ENCODE results near the gene DYNLT1. TPM values are rescaled to one million over a fixed set of nuclear protein-coding genes. Genes with fewer than 3 reads are reported as not detected.
"Not testable (repeated sequence)": the region's sequence is repeated elsewhere in the genome, so short reads cannot be mapped to it uniquely, and the experiment has no call there.

DYNLT1 gene
- total RNA-seq, result 100 to 1,000 TPM; 117 to 157 TPM

GRCh38 chr6:158644231-158645063 is at the start of gene DYNLT1:
TSS of gene DYNLT1 (minus strand) at chr6:158644743. CDS start at chr6:158644708, 35 bp downstream.
- no peaks in the 10 kb centered on the region for H3K9me3 Mint-ChIP-seq
- peak; percentile 95 for DNase-seq (ENCODE audit: low spot score)
- H3K27me3 Mint-ChIP-seq, result no peaks in the 10 kb centered on the region
- ATAC-seq, result peak; percentile 74 to 81
- H3K27ac Mint-ChIP-seq, result peak within 1 kb of the TSS; percentile 93 to 98
- peaks cover 77 to 78% of the 10 kb centered on the region in 2 donors for H3K4me1 Mint-ChIP-seq (ENCODE audit: low read depth in 2 of 2)
- H3K36me3 Mint-ChIP-seq, result peaks cover 35% of the 10 kb centered on the region
- H3K4me3 Mint-ChIP-seq, result peak within 1 kb of the TSS; percentile 98

- Mint-ChIP-seq H3K36me3 (peaks cover 28% of the 10 kb centered on the region), H3K4me1 (ENCODE audit: low read depth in 2 of 2) (peaks cover 56 to 58% of the 10 kb centered on the region in 2 donors), H3K9me3 (no peaks in the 10 kb centered on the region), H3K4me3 (peak overlapping the region; percentile 78), H3K27ac (peak overlapping the region; percentile 87 to 96), H3K27me3 (no peaks in the 10 kb centered on the region)
- no peak for ATAC-seq
- DNase-seq (ENCODE audit: low spot score), result no peak
These were observed 44.3 kb upstream of the DYNLT1 start for GRCh38 chr6:158688860-158689259.

- peaks cover 58 to 68% of the 10 kb centered on the region in 2 donors for H3K4me1 Mint-ChIP-seq (ENCODE audit: low read depth in 2 of 2)
- H3K36me3 Mint-ChIP-seq, result peaks cover 38% of the 10 kb centered on the region
These were observed 43.0 kb upstream of the DYNLT1 start for GRCh38 chr6:158687506-158687905.

GRCh38 chr6:158686791-158687381 is 42.3 kb upstream of the DYNLT1 start:
- ATAC-seq, result peak; percentile 91 to 95
- peaks cover 58 to 68% of the 10 kb centered on the region in 2 donors for H3K4me1 Mint-ChIP-seq (ENCODE audit: low read depth in 2 of 2)
- H3K27ac Mint-ChIP-seq, result peak overlapping the region; percentile 87 to 96
- H3K36me3 Mint-ChIP-seq, result peaks cover 38% of the 10 kb centered on the region
- peak overlapping the region; percentile 78 for H3K4me3 Mint-ChIP-seq
- DNase-seq (ENCODE audit: low spot score), result peak; percentile 70
- no peaks in the 10 kb centered on the region for H3K27me3 Mint-ChIP-seq
- H3K9me3 Mint-ChIP-seq, result no peaks in the 10 kb centered on the region

More at GRCh38 chr6:158687506-158687905, 43.0 kb upstream of the DYNLT1 start:
- ATAC-seq, result no peak
- Mint-ChIP-seq H3K4me3 (peak overlapping the region; percentile 78), H3K27ac (peak overlapping the region; percentile 87 to 96), H3K27me3 (no peaks in the 10 kb centered on the region), H3K9me3 (no peaks in the 10 kb centered on the region)
- no peak for DNase-seq (ENCODE audit: low spot score)

- Mint-ChIP-seq H3K27me3 (no peaks in the 10 kb centered on the region), H3K4me3 (peak overlapping the region; percentile 78), H3K27ac (peak overlapping the region; percentile 87 to 96), H3K9me3 (no peaks in the 10 kb centered on the region), H3K4me1 (ENCODE audit: low read depth in 2 of 2) (peaks cover 60 to 65% of the 10 kb centered on the region in 2 donors), H3K36me3 (peaks cover 42% of the 10 kb centered on the region)
- DNase-seq (ENCODE audit: low spot score) (no peak), ATAC-seq (no peak)
These were observed 41.8 kb upstream of the DYNLT1 start for GRCh38 chr6:158686311-158686710.

- Mint-ChIP-seq H3K9me3 (no peaks in the 10 kb centered on the region), H3K27ac (peak overlapping the region; percentile 27 to 44), H3K4me3 (no peak overlapping the region), H3K36me3 (peaks cover 44% of the 10 kb centered on the region), H3K4me1 (ENCODE audit: low read depth in 2 of 2) (peaks cover 54 to 59% of the 10 kb centered on the region in 2 donors), H3K27me3 (no peaks in the 10 kb centered on the region)
- DNase-seq (ENCODE audit: low spot score) (no peak), ATAC-seq (no peak)
These were observed 40.3 kb upstream of the DYNLT1 start for GRCh38 chr6:158684745-158685324.

- Mint-ChIP-seq H3K4me3 (no peak overlapping the region), H3K9me3 (no peaks in the 10 kb centered on the region), H3K36me3 (peaks cover 48% of the 10 kb centered on the region), H3K4me1 (ENCODE audit: low read depth in 2 of 2) (peaks cover 52 to 57% of the 10 kb centered on the region in 2 donors), H3K27me3 (no peaks in the 10 kb centered on the region), H3K27ac (peak overlapping the region; percentile 27 to 44)
- no peak for ATAC-seq
- DNase-seq (ENCODE audit: low spot score), result no peak
These were observed 39.8 kb upstream of the DYNLT1 start for GRCh38 chr6:158684311-158684710.

- DNase-seq (ENCODE audit: low spot score) (no peak), ATAC-seq (no peak)
- Mint-ChIP-seq H3K9me3 (no peaks in the 10 kb centered on the region), H3K27me3 (no peaks in the 10 kb centered on the region), H3K36me3 (peaks cover 34% of the 10 kb centered on the region), H3K4me3 (no peak overlapping the region), H3K4me1 (ENCODE audit: low read depth in 2 of 2) (peaks cover 35 to 37% of the 10 kb centered on the region in 2 donors), H3K27ac (peak overlapping the region; percentile 5 to 8)
These were observed 35.9 kb upstream of the DYNLT1 start for GRCh38 chr6:158680481-158680880.

GRCh38 chr6:158680015-158680414 is 35.5 kb upstream of the DYNLT1 start:
- ATAC-seq, result no peak
- H3K27me3 Mint-ChIP-seq, result no peaks in the 10 kb centered on the region
- no peaks in the 10 kb centered on the region for H3K9me3 Mint-ChIP-seq
- no peak overlapping the region for H3K4me3 Mint-ChIP-seq
- H3K36me3 Mint-ChIP-seq, result peaks cover 38% of the 10 kb centered on the region
- H3K27ac Mint-ChIP-seq, result peak overlapping the region; percentile 5 to 8
- DNase-seq (ENCODE audit: low spot score), result no peak
- H3K4me1 Mint-ChIP-seq (ENCODE audit: low read depth in 2 of 2), result peaks cover 35 to 41% of the 10 kb centered on the region in 2 donors

GRCh38 chr6:158677906-158678578 is 33.5 kb upstream of the DYNLT1 start:
- no peaks in the 10 kb centered on the region for H3K9me3 Mint-ChIP-seq
- H3K27ac Mint-ChIP-seq, result peak overlapping the region; percentile 46 to 68
- peaks cover 34% of the 10 kb centered on the region for H3K36me3 Mint-ChIP-seq
- H3K27me3 Mint-ChIP-seq, result no peaks in the 10 kb centered on the region
- H3K4me3 Mint-ChIP-seq, result no peak overlapping the region
- ATAC-seq (no peak), DNase-seq (ENCODE audit: low spot score) (no peak)
- H3K4me1 Mint-ChIP-seq (ENCODE audit: low read depth in 2 of 2), result peaks cover 28 to 39% of the 10 kb centered on the region in 2 donors

GRCh38 chr6:158677094-158677493 is 32.6 kb upstream of the DYNLT1 start:
- H3K4me1 Mint-ChIP-seq (ENCODE audit: low read depth in 2 of 2), result peaks cover 26 to 39% of the 10 kb centered on the region in 2 donors
- H3K9me3 Mint-ChIP-seq, result not testable (repeated sequence)

GRCh38 chr6:158674342-158675131 is 30.0 kb upstream of the DYNLT1 start:
- H3K36me3 Mint-ChIP-seq, result peaks cover 27% of the 10 kb centered on the region

More at GRCh38 chr6:158677094-158677493, 32.6 kb upstream of the DYNLT1 start:
- peaks cover 33% of the 10 kb centered on the region for H3K36me3 Mint-ChIP-seq
- ATAC-seq; DNase-seq (ENCODE audit: low spot score); H3K27ac Mint-ChIP-seq; H3K27me3 Mint-ChIP-seq: not testable (repeated sequence)
- peak overlapping the region; percentile 4 for H3K4me3 Mint-ChIP-seq

GRCh38 chr6:158672726-158673125 is 28.2 kb upstream of the DYNLT1 start:
- DNase-seq (ENCODE audit: low spot score) (no peak), ATAC-seq (no peak)
- no peaks in the 10 kb centered on the region for H3K27me3 Mint-ChIP-seq
- no peaks in the 10 kb centered on the region for H3K9me3 Mint-ChIP-seq
- no peak overlapping the region for H3K27ac Mint-ChIP-seq
- H3K4me1 Mint-ChIP-seq (ENCODE audit: low read depth in 2 of 2), result peaks cover 25 to 33% of the 10 kb centered on the region in 2 donors
- H3K4me3 Mint-ChIP-seq, result no peak overlapping the region
- H3K36me3 Mint-ChIP-seq, result peaks cover 30% of the 10 kb centered on the region

More at GRCh38 chr6:158674342-158675131, 30.0 kb upstream of the DYNLT1 start:
- DNase-seq (ENCODE audit: low spot score) (no peak), ATAC-seq (no peak)
- Mint-ChIP-seq H3K27ac (peak overlapping the region; percentile 24 to 55), H3K4me3 (no peak overlapping the region), H3K9me3 (no peaks in the 10 kb centered on the region), H3K4me1 (ENCODE audit: low read depth in 2 of 2) (peaks cover 25 to 38% of the 10 kb centered on the region in 2 donors), H3K27me3 (no peaks in the 10 kb centered on the region)
